ENCODE results near the gene ATP2A1. TPM values are rescaled to one million over a fixed set of nuclear protein-coding genes. Genes with fewer than 3 reads are reported as not detected.
"Not testable (repeated sequence)": the region's sequence is repeated elsewhere in the genome, so short reads cannot be mapped to it uniquely, and the experiment has no call there.

The ATP2A1 gene
- total RNA-seq, 1 donor from 2014 or later: 0.53 TPM

DNA sequence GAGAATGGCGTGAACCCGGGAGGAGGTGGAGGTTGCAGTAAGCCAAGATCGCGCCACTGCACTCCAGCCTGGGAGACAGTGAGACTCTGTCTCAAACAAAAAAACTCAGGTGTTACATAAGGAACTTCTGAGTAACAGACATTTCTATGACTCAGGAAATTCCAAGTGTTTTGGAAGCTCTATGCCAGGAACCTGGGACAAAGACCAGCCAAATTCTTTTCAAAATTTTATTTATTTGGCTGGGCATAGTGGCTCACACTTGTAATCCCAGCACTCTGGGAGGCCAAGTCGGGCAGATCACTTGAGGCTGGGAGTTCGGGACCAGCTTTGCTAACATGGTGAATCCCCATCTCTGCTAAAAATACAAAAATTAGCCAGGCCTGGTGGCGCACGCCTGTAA, 19.9 kb upstream of the ATP2A1 start:
- no peak for DNase-seq (ENCODE audit: extremely low read depth, low read depth, low spot score)

- no peak for DNase-seq (ENCODE audit: extremely low read depth, low read depth, low spot score)
Measured at GRCh38 chr16:28859326-28859725, 19.0 kb upstream of the ATP2A1 start.

DNA sequence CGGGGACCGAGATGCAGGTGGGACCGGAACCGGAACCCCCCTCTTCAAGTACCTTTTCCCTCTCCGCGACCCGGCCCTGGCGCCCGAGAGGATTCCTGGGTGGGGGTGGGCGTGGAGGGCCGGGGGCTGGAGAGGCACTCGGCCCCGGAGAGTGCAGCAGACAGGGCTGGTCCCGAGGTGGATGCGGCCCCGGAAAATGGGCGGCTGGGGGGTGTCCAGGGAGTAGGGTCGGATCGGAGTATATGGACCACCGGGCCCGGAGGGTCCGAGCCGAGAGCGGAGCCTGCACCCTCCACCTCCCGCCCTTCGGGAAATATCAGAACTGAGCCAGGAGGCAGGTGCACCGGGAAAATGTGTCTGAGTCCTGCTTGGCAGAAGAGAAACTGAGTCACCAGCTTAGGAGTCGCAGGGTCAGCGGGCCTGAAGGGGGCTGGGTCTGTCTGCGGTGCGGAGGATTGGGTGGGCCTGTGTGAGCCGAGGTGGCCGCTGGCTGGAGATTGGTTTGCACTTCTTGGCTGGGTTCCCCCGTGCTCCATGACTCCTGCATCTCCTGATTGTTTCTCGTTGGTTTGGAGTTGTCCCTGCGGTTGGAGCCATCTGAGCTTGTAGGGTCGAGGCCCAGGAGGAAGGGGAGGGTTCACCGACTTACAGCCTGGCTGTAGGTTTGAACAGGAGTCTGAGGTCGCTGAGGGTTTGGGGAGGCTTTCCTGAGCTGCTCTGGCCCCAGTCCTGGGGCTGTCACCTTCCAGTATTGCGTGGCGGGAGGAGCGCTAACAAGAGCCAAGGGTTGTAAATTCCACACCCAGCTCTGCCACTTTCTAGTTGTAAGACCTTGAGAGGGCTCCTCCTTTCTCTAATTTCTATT, 14.1 kb upstream of the ATP2A1 start:
- no peak for DNase-seq (ENCODE audit: extremely low read depth, low read depth, low spot score)

- DNase-seq (ENCODE audit: extremely low read depth, low read depth, low spot score): no peak
Measured at GRCh38 chr16:28865001-28865688, 13.1 kb upstream of the ATP2A1 start.

GRCh38 chr16:28865722-28866453, 12.4 kb upstream of the ATP2A1 start:
- DNase-seq (ENCODE audit: extremely low read depth, low read depth, low spot score): no peak

DNA sequence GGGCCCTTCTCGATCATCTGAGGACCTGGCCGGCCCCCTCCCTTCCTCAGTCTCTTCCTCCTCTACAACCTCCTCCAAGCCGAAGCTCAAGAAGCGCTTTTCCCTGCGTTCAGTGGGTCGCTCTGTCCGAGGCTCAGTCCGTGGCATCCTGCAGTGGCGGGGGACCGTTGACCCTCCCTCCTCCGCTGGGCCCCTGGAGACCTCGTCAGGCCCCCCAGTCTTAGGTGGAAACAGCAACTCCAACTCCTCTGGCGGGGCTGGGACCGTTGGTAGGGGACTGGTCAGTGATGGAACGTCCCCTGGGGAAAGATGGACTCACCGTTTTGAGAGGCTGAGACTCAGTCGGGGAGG, 11.9 kb upstream of the ATP2A1 start:
- DNase-seq (ENCODE audit: extremely low read depth, low read depth, low spot score): no peak

DNA sequence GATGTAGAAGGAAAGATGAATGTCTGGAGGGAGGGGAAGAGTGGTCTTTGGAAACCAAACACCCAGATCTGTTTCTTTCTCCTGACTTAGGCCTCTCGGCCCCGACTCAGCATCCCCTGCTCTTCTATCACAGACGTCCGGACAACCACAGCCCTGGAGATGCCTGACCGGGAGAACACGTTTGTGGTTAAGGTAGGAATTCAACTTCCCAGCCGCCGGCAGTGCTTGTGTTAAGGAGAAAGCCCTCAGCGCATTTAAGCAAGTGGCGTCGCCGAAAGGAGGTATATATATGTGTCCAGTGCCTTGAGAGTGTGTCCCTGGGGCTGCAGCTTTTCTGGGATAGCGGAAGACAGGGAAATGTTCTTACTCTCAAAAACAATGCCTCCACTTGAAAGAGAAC, 11.0 kb upstream of the ATP2A1 start:
- no peak for DNase-seq (ENCODE audit: extremely low read depth, low read depth, low spot score)

DNA sequence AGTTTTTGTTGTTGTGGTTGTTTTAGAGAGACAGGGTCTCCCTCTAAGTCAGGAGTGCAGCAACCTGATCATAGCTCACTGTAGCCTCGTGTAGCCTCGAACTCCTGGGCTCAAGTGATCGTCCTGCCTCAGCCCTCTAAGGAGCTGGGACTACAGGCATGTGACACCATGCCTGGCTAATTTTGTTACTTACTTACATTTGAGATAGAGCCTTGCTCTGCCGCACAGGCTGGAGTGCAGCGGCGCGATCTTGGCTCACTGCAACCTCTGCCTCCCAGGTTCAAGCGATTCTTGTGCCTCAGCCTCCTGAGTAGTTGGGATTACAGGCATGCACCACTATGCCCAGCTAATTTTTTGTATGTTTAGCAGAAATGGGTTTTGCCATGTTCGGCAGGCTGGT, 10.6 kb upstream of the ATP2A1 start:
- not testable (repeated sequence) for DNase-seq (ENCODE audit: extremely low read depth, low read depth, low spot score)

DNA sequence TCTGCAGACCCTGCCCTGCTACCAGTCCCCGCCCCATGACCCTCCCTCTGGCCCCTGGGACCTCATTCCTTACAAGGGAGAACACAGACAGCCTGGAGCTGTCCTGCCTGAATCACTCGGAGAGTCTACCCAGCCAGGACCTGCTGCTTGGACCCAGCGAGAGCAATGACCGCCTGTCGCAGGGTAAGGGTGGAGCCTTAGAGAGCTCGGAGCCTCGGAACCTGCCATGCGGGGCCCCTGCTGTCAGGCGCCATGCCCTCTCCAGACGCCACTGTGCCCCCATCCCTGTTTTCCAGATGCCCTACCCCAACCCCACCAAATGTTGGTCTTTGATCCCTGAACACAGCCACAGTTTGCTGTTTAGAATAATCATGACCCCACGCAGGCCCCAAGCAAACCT, 9.1 kb upstream of the ATP2A1 start:
- DNase-seq (ENCODE audit: extremely low read depth, low read depth, low spot score): no peak

- no peak for DNase-seq (ENCODE audit: extremely low read depth, low read depth, low spot score)
Measured at GRCh38 chr16:28872952-28873351, 5.3 kb upstream of the ATP2A1 start.

GRCh38 chr16:28873543-28874201, 4.6 kb upstream of the ATP2A1 start:
- DNase-seq (ENCODE audit: extremely low read depth, low read depth, low spot score): no peak

GRCh38 chr16:28874406-28874805, 3.9 kb upstream of the ATP2A1 start:
- no peak for DNase-seq (ENCODE audit: extremely low read depth, low read depth, low spot score)

GRCh38 chr16:28875134-28876018, 2.9 kb upstream of the ATP2A1 start:
- DNase-seq (ENCODE audit: extremely low read depth, low read depth, low spot score): no peak

GRCh38 chr16:28876019-28876659, 2.1 kb upstream of the ATP2A1 start:
- no peak for DNase-seq (ENCODE audit: extremely low read depth, low read depth, low spot score)

GRCh38 chr16:28876973-28877654, 1.2 kb upstream of the ATP2A1 start:
- no peak for DNase-seq (ENCODE audit: extremely low read depth, low read depth, low spot score)

DNA sequence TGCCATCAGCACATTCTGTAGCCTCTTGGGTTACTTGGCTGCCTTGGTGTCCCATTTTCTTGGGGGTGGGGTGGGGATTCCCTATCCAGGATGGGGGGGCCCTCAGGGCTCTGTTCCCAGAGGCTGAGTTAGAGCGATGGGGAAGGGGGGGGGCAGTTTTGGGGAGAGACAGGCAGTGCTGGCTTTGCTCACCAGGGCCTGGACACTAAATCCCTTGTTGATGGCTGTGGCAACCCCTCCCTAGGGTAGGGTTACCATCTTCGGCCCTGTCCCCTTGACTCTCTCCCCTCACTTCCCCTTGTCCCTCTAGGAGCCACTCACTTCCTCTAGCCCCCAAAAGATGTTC, 660 bp upstream of the ATP2A1 start:
- DNase-seq (ENCODE audit: extremely low read depth, low read depth, low spot score): no peak

DNA sequence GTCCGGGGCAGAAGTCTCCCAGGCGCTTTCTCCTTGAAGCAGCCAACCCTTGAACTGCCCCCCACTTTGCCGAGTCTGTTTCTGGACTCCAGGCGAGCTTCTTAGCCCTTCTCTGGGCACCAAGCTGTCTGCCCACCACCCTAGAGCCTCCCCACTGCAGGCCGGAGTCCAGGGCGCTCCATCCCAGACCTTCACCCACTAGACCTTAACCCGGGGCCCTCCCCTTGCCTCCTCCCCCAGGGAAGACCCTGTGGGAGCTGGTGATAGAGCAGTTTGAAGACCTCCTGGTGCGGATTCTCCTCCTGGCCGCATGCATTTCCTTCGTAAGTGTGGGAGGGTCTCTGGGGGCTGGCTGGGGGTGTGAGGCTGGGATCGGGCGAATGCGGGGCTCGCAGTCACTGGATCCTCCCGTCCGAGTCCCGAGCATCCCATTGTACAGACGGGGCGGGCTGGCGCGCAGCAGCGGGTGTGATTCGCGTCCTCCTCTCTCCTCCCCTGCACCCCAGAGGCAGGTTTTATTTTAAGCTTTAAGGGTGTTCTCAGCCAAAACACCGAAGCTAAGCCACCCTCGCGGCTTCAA, 1.1 kb downstream of the ATP2A1 start:
- DNase-seq (ENCODE audit: extremely low read depth, low read depth, low spot score): no peak

DNA sequence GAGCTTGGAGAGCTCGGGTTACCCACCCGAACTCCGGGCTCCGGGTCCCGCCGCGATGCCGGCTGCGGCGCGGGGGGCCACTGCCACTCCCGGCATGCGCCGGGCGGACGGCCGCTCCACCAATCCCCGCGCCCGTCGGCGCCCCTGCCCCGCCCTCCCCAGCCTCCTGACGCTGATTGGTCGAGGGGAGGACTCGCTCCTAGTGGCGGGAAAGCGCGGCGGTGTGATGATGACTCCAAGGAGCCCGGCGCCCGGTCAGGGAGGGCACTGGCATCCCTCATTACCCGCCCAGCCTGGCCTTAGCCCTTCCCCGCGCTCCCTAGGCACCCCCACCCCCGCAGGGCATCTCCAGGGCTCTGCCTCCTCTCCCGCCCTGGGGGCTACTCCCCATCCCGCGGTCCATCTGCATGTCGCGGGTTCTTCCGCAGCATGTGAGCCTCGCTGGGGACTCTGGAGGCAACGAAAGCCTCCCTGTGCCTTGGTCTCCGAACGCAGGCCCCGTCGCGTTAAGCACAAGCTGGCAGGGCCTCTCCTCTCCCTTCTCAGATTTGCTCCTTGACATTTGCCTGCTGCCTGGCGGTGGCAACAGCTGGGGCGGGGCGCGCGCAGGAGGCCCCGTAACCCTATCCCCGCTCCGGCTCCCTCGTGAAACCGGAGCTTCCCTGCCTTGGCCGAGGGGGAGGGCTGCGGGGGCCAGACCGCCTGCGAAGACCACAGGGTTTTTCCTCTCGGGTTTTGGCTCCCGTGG, 1.7 kb downstream of the ATP2A1 start:
- no peak for DNase-seq (ENCODE audit: extremely low read depth, low read depth, low spot score)

All from glomerular endothelial cell (primary cell).